B cell (primary cell): ENCODE results near the gene WFDC1. TPM values are rescaled to one million over a fixed set of nuclear protein-coding genes. Genes with fewer than 3 reads are reported as not detected.

Source experiments
- ATAC-seq: fragments of 200-7000 bp; cut with Tn5 transposase; one replicate; pipeline ENCODE4 v1.10.0; 2021; ENCODE audit warnings: low read depth, mild to moderate bottlenecking, moderate number of reproducible peaks, moderate library complexity
- CTCF ChIA-PET: fragments of 350-600 bp; sonication (Branson Sonifier 250); formaldehyde crosslinking; loops from one replicate; lab custom pipeline; 2021; ENCODE audit warnings: antibody characterized with exemption, inconsistent platforms; lab: Charles Lee
- POLR2A ChIA-PET: fragments of 350-600 bp; sonication (Branson Sonifier 250); formaldehyde crosslinking; loops from one replicate; lab custom pipeline; 2021; ENCODE audit warnings: antibody characterized with exemption; lab: Charles Lee
- DNase-seq: peaks from one replicate; pipeline ENCODE4 v3.0.0; 2013
- H2AFZ ChIP-seq: 2 replicates; pipeline ENCODE4 v1.6.1; 2012; ENCODE audit warnings: mild to moderate bottlenecking, low read depth, low read length; ENCODE audit not compliant: insufficient read depth, poor library complexity, severe bottlenecking
- H3K27ac ChIP-seq, 2 donors: 1 replicate in 1 of 2; 2 replicates in 1 of 2; pipeline ENCODE4 v1.5.1; 2012 to 2013; ENCODE audit warnings: low read length in 2 of 2, mild to moderate bottlenecking in 2 of 2, moderate library complexity in 1 of 2
- H3K27me3 ChIP-seq, 4 experiments: fragments of 200-600 bp in 1 of 4; sonication (generic) in 1 of 4; replicated peaks in 1 of 4; 1 replicate in 2 of 4; 2 replicates in 2 of 4; pipeline versions ENCODE4 v1.6.1 to v1.7.0; 2013 to 2016; ENCODE audit warnings: low read length in 3 of 4, mild to moderate bottlenecking in 2 of 4, mixed read lengths in 1 of 4, moderate library complexity in 1 of 4; ENCODE audit not compliant: insufficient read depth in 4 of 4, control insufficient read depth in 3 of 4; ENCODE audit errors: control extremely low read depth in 1 of 4
- H3K36me3 ChIP-seq, 2 experiments: replicated peaks in 1 of 2; 1 replicate in 1 of 2; 2 replicates in 1 of 2; pipeline versions ENCODE4 v1.6.1 to v1.7.1; 2013; ENCODE audit warnings: low read length in 1 of 2; ENCODE audit not compliant: insufficient read depth in 2 of 2, control insufficient read depth in 1 of 2; ENCODE audit errors: control extremely low read depth in 1 of 2, extremely low read depth in 1 of 2
- H3K4me1 ChIP-seq, 2 donors: fragments of 200-600 bp in 1 of 2; sonication (generic) in 1 of 2; 1 replicate in 1 of 2; 2 replicates in 1 of 2; pipeline versions ENCODE4 v1.5.1 to v1.6.1; 2013 to 2017; ENCODE audit warnings: low read length in 2 of 2; ENCODE audit not compliant: control insufficient read depth in 2 of 2, insufficient read depth in 2 of 2
- H3K4me2 ChIP-seq: replicated peaks from 2 replicates; pipeline ENCODE3; 2012; ENCODE audit warnings: mild to moderate bottlenecking, low read depth, low read length; ENCODE audit not compliant: poor library complexity, severe bottlenecking
- H3K4me3 ChIP-seq, 5 experiments: fragments of 200-600 bp in 1 of 5; sonication (generic) in 1 of 5; 1 replicate in 3 of 5; 2 replicates in 2 of 5; pipeline versions ENCODE4 v1.5.1 to v1.7.0; 2011 to 2016; ENCODE audit warnings: low read length in 4 of 5, mild to moderate bottlenecking in 4 of 5, low read depth in 2 of 5, control low read depth in 1 of 5, moderate library complexity in 1 of 5; ENCODE audit not compliant: insufficient read depth in 1 of 5; ENCODE audit errors: control extremely low read depth in 1 of 5, extremely low read depth in 1 of 5
- H3K79me2 ChIP-seq: fragments of 200-600 bp; sonication (generic); one replicate; pipeline ENCODE4 v1.6.0; 2016; ENCODE audit warnings: low read length; ENCODE audit not compliant: control insufficient read depth, insufficient read depth
- H3K9ac ChIP-seq: fragments of 200-600 bp; sonication (generic); 2 replicates; pipeline ENCODE4 v1.6.1; 2017; ENCODE audit warnings: mild to moderate bottlenecking, low read length, moderate library complexity
- H3K9me3 ChIP-seq, 3 donors: one replicate each; pipeline versions ENCODE4 v1.6.1 to v1.7.1; 2013; ENCODE audit warnings: low read length in 2 of 3; ENCODE audit not compliant: control insufficient read depth in 2 of 3, insufficient read depth in 1 of 3; ENCODE audit errors: control extremely low read depth in 1 of 3
- H4K20me1 ChIP-seq: 2 replicates; pipeline ENCODE4 v1.6.0; 2012; ENCODE audit warnings: mild to moderate bottlenecking, low read length; ENCODE audit not compliant: insufficient read depth, control insufficient read depth, poor library complexity, severe bottlenecking
- H3K27ac Mint-ChIP-seq: one replicate; pipeline ENCODE4 v1.8.0; 2021; ENCODE audit warnings: mixed read lengths
- H3K27me3 Mint-ChIP-seq: one replicate; pipeline ENCODE4 v1.8.0; 2021; ENCODE audit warnings: mixed read lengths
- H3K4me1 Mint-ChIP-seq: one replicate; pipeline ENCODE4 v1.8.0; 2021; ENCODE audit warnings: mixed read lengths
- H3K4me3 Mint-ChIP-seq: one replicate; pipeline ENCODE4 v1.8.0; 2021; ENCODE audit warnings: mixed read lengths
- H3K9me3 Mint-ChIP-seq: one replicate; pipeline ENCODE4 v1.8.0; 2022; ENCODE audit warnings: mixed read lengths; ENCODE audit not compliant: insufficient read depth
- CTCF ChIP-seq: fragments of 200-600 bp; IDR thresholded peaks from one replicate; pipeline ENCODE4 v1.8.0; 2022; ENCODE audit warnings: antibody characterized with exemption, mild to moderate bottlenecking
- EZH2 ChIP-seq: IDR thresholded peaks from 2 replicates; pipeline ENCODE4 v1.6.1; 2012; ENCODE audit warnings: borderline replicate concordance, low read depth, mild to moderate bottlenecking, moderate library complexity, low read length; ENCODE audit not compliant: insufficient read depth, poor library complexity, severe bottlenecking
- WGBS: methylation state at CpG from one replicate; pipeline ENCODE4 v1.1.5; 2013; ENCODE audit warnings: missing lambda C conversion rate; ENCODE audit not compliant: insufficient coverage; 5-methylcytosine and 5-hydroxymethylcytosine counted together
- intact Hi-C: fragments of 100-400 bp; cut with micrococcal nuclease; formaldehyde crosslinking; loops from one replicate; pipeline ENCODE4 v1.10.0; 2022
- polyA plus RNA-seq: library from polyadenylated mRNA; depleted of rRNA; stranded (reverse); fragments of >200 nt; gene quantifications from 2 replicates; pipeline ENCODE4 v1.2.3, GENCODE V29; 2012
- total RNA-seq, 2 donors: library from RNA; stranded (reverse); fragments of 120-200 nt in 1 of 2; gene quantifications; 1 replicate in 1 of 2; 2 replicates in 1 of 2; pipeline versions ENCODE4 v1.2.3 to v1.2.4, GENCODE V29; 2013 to 2022

Gene WFDC1
- total and polyA plus RNA-seq, 2 donors (not counting 1 experiment from before 2014, with no cell fraction given), result not detected

GRCh38 chr16:84260766-84261554, 33.7 kb upstream of the WFDC1 start:
- WGBS, result 90% methylated on average over 21 of the region's 23 CpGs

More at GRCh38 chr16:84260766-84261554, 33.7 kb upstream of the WFDC1 start:
- no peak for ATAC-seq
- no peaks in the 10 kb centered on the region for H3K4me1 Mint-ChIP-seq
- peaks cover 2% of the 10 kb centered on the region for H3K9me3 Mint-ChIP-seq
- POLR2A ChIA-PET, result no interaction called here
- Histone ChIP-seq H3K4me2 (no peak overlapping the region), H3K9me3 (peaks cover 0 to 16% (median 0%) of the 10 kb centered on the region in 3 donors), H3K36me3 (no peaks in the 10 kb centered on the region), H3K9ac (no peak overlapping the region), H3K27me3 (peaks cover 0 to 5% (median 2%) of the 10 kb centered on the region in 4 experiments), H3K79me2 (no peaks in the 10 kb centered on the region), H2AFZ (no peak overlapping the region), H4K20me1 (no peaks in the 10 kb centered on the region), H3K4me1 (no peaks in the 10 kb centered on the region), H3K4me3 (no peak overlapping the region), H3K27ac (no peak overlapping the region)
- TF ChIP-seq EZH2, result no peak
- no peak for TF ChIP-seq CTCF
- CTCF ChIA-PET, result interaction anchor here (0.7 kb wide), 1 partner anchor 16 kb away, joined by 3 read pairs; no protein-coding TSS in a partner anchor
- H3K4me3 Mint-ChIP-seq, result no peak overlapping the region
- H3K27me3 Mint-ChIP-seq, result peaks cover 26% of the 10 kb centered on the region
- intact Hi-C loops, result no loop called here
- DNase-seq, result no peak
- no peak overlapping the region for H3K27ac Mint-ChIP-seq
